Activated CD8-positive, alpha-beta memory T cell treated with anti-CD3 and anti-CD28 coated beads, Interleukin-2, amount 10 ng/mL, durations not matched to agents 7 days and 5 days (primary cell): Measurements from ENCODE around the gene CRHBP. TPM values are rescaled to one million over a fixed set of nuclear protein-coding genes. Genes with fewer than 3 reads are reported as not detected.
A peak's percentile ranks its signal among the peaks of the same experiment; 100 is the strongest.

Source experiments
- ATAC-seq: fragments of 150-1000 bp; cut with Tn5 transposase; one replicate; pipeline ENCODE4 v1.10.0; 2021; ENCODE audit warnings: moderate library complexity
- CTCF ChIA-PET: fragments of 350-600 bp; sonication (Branson Sonifier 250); formaldehyde crosslinking; loops from one replicate; lab custom pipeline; 2021; ENCODE audit warnings: antibody characterized with exemption; lab: Charles Lee
- DNase-seq: peaks from one replicate; pipeline ENCODE4 v3.0.0-alpha.2; 2020
- H3K27ac Mint-ChIP-seq: one replicate; pipeline ENCODE4 v1.8.0; 2021; ENCODE audit warnings: mild to moderate bottlenecking, mixed read lengths
- H3K27me3 Mint-ChIP-seq: one replicate; pipeline ENCODE4 v1.8.0; 2021; ENCODE audit warnings: mixed read lengths
- H3K36me3 Mint-ChIP-seq: one replicate; pipeline ENCODE4 v1.8.0; 2021; ENCODE audit warnings: mild to moderate bottlenecking, mixed read lengths
- H3K4me1 Mint-ChIP-seq: one replicate; pipeline ENCODE4 v1.8.0; 2021; ENCODE audit warnings: mixed read lengths
- H3K4me3 Mint-ChIP-seq: one replicate; pipeline ENCODE4 v1.8.0; 2021; ENCODE audit warnings: mild to moderate bottlenecking, moderate library complexity, mixed read lengths
- H3K9me3 Mint-ChIP-seq: one replicate; pipeline ENCODE4 v1.8.0; 2022; ENCODE audit warnings: low read depth, mixed read lengths
- total RNA-seq, 2 experiments: library from RNA; stranded (reverse); gene quantifications; one replicate each; pipeline ENCODE4 v1.2.3, GENCODE V29; 2021

CRHBP gene
- total RNA-seq, 2 experiments from 2014 or later, result 0.20 TPM; not detected in 1

- CTCF ChIA-PET, result no interaction called here
Measured at GRCh38 chr5:77010243-77010642, 57.4 kb downstream of the CRHBP start.

DNA sequence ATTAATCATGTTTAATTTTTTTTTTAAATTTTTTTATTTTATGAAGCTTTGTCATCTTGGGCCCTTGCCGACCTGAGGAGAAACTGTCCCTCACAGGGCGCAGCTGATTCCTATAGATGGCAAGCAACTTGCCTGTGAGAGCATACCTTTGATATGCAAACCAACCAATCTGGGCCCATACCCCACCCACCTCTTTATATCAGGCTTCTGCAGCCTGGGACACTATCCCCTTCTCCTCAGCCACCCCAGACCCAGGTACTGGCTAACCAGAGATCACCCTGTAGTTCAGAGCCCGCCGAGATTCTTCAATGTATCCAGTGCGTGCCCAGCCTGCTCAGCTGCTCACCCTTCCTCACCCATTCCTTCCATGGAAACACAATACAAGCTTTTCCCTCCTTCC is 58.7 kb downstream of the CRHBP start:
- DNase-seq (no peak), ATAC-seq (no peak)
- Mint-ChIP-seq H3K9me3 (peaks cover 2% of the 10 kb centered on the region), H3K36me3 (no peaks in the 10 kb centered on the region), H3K4me3 (no peak overlapping the region), H3K27ac (no peak overlapping the region), H3K27me3 (peaks cover 18% of the 10 kb centered on the region), H3K4me1 (peaks cover 17% of the 10 kb centered on the region)
- CTCF ChIA-PET, result interaction anchor here (3.4 kb wide), 1 partner anchor 143 kb away, joined by 19 read pairs; no protein-coding TSS in a partner anchor

More at GRCh38 chr5:77010243-77010642, 57.4 kb downstream of the CRHBP start:
- Mint-ChIP-seq H3K9me3 (peaks cover 2% of the 10 kb centered on the region), H3K36me3 (no peaks in the 10 kb centered on the region), H3K27ac (no peak overlapping the region), H3K4me1 (peaks cover 17% of the 10 kb centered on the region), H3K4me3 (no peak overlapping the region), H3K27me3 (peaks cover 22% of the 10 kb centered on the region)
- DNase-seq, result no peak
- ATAC-seq, result no peak

DNA sequence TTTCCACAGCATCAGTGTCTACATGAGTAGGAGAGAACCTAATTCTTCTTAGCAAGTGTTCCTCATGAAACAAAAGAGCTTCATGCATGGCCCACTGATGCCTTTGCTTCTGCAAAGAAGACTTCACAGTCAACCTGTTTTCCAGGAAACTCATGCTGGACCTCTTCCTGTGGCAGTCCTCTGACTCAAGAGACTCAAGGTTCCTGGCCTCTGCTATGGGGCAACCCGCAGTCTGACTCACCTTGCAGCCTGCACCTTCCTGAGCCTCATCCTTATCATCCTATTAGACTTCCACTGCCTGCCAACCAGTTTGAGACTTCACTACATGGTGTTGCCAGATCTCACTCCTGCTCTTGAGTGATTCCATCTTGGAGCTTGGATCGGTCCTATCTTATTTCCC is 59.8 kb downstream of the CRHBP start:
- Mint-ChIP-seq H3K27ac (peak overlapping the region; percentile 15), H3K9me3 (peaks cover 2% of the 10 kb centered on the region), H3K4me1 (peaks cover 17% of the 10 kb centered on the region), H3K36me3 (no peaks in the 10 kb centered on the region), H3K4me3 (no peak overlapping the region), H3K27me3 (peaks cover 20% of the 10 kb centered on the region)
- CTCF ChIA-PET, result interaction anchor here (0.9 to 3.4 kb wide), 4 partner anchors 12 to 144 kb away, joined by 3 to 19 read pairs (median 4); partner anchors contain the start of gene AGGF1
- peak; percentile 65 for DNase-seq
- peak; percentile 75 for ATAC-seq

DNA sequence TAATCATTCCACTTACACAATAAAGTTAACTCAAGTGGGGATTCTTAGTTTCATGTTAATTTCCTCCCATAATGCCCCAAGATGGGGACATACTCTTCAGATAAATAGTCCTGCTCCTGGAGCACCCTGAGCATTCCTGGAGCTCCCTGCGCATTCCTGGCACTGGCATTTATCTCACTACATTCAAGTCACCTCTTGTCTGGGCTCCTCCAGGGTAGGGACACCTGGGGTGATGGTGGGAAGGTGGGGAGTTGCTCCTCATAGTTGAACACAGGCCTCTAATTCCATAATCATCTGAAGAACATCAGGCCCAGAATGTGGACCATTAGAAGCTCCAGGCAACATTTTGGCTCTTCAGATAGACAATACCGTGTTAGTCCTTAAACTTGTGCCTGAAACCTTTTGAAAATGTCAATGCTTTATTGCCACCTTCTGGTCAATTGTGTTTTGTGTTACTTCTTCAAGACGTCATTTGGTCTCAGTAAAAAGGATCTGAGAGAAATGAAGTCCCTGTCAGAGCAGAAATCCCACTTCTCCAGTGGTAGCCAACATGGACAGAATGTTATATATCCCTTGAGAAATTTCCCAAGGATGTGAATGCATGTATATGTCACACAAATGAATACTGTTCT is 63.2 kb downstream of the CRHBP start:
- no peak overlapping the region for H3K27ac Mint-ChIP-seq
- H3K27me3 Mint-ChIP-seq, result peaks cover 24% of the 10 kb centered on the region
- no peaks in the 10 kb centered on the region for H3K36me3 Mint-ChIP-seq
- DNase-seq (no peak), ATAC-seq (peak; percentile 30)
- no peak overlapping the region for H3K4me3 Mint-ChIP-seq
- no peaks in the 10 kb centered on the region for H3K9me3 Mint-ChIP-seq
- H3K4me1 Mint-ChIP-seq, result peaks cover 22% of the 10 kb centered on the region
- CTCF ChIA-PET, result interaction anchor here (0.8 to 2.2 kb wide), 7 partner anchors 9 to 242 kb away, joined by 3 to 50 read pairs (median 8); no protein-coding TSS in a partner anchor

DNA sequence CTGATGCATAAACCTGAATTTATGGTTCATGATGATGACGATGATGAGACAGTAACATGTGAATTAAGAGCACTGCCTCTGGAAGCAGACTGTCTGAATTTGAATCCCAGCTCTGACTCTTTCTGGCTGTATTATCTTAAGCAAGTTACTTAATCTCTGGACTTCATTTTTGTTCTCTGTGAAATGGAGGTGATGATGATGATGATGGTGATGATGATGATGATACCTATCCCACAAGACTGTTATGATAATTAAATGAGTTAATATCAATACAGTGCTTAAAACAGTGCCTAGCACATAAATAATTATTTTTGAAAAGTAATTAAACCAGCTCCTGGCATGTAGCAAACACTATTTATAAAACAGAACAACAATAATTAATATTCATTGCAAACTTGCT is 64.1 kb downstream of the CRHBP start:
- DNase-seq (no peak), ATAC-seq (no peak)
- Mint-ChIP-seq H3K36me3 (no peaks in the 10 kb centered on the region), H3K9me3 (no peaks in the 10 kb centered on the region), H3K4me3 (no peak overlapping the region), H3K27ac (no peak overlapping the region), H3K27me3 (peaks cover 27% of the 10 kb centered on the region), H3K4me1 (peaks cover 18% of the 10 kb centered on the region)
- CTCF ChIA-PET, result interaction anchor here (1.1 to 2.2 kb wide), 6 partner anchors 8 to 156 kb away, joined by 3 to 50 read pairs (median 8); partner anchors contain the start of gene AGGF1

GRCh38 chr5:77017668-77018067 is 64.8 kb downstream of the CRHBP start:
- peaks cover 1% of the 10 kb centered on the region for H3K9me3 Mint-ChIP-seq
- DNase-seq (no peak), ATAC-seq (no peak)
- H3K36me3 Mint-ChIP-seq, result peaks cover 2% of the 10 kb centered on the region
- H3K4me3 Mint-ChIP-seq, result no peak overlapping the region
- H3K27me3 Mint-ChIP-seq, result peaks cover 30% of the 10 kb centered on the region
- CTCF ChIA-PET, result interaction anchor here (1.1 to 2.2 kb wide), 4 partner anchors 9 to 148 kb away, joined by 4 to 50 read pairs (median 10); partner anchors contain the start of gene AGGF1
- peaks cover 13% of the 10 kb centered on the region for H3K4me1 Mint-ChIP-seq
- no peak overlapping the region for H3K27ac Mint-ChIP-seq

Other genes with a start within 250 kb of the CRHBP start
- 10 to 100 TPM; 39.7 to 44.7 TPM for gene F2R, start 236.9 kb upstream of the CRHBP start, total RNA-seq
- gene F2RL1, start 134.0 kb upstream of the CRHBP start, total RNA-seq, result under 1 TPM; 0.47 to 0.82 TPM
- gene S100Z, start 103.0 kb upstream of the CRHBP start, total RNA-seq, result 1 to 10 TPM in 1 of 2 experiments, under 1 TPM in 1; 0.42 to 2.1 TPM
- 10 to 100 TPM; 28.6 to 29.3 TPM for gene AGGF1, start 77.4 kb downstream of the CRHBP start, total RNA-seq
- gene ZBED3, start 134.2 kb downstream of the CRHBP start, total RNA-seq, result under 1 TPM; 0.58 to 0.80 TPM